ENCODE measurements around the gene CHIC2. TPM values are rescaled to one million over a fixed set of nuclear protein-coding genes. Genes with fewer than 3 reads are reported as not detected.

The CHIC2 gene
- polyA plus RNA-seq, 3 donors: 23.1 to 83.3 (median 73.4) TPM

DNA sequence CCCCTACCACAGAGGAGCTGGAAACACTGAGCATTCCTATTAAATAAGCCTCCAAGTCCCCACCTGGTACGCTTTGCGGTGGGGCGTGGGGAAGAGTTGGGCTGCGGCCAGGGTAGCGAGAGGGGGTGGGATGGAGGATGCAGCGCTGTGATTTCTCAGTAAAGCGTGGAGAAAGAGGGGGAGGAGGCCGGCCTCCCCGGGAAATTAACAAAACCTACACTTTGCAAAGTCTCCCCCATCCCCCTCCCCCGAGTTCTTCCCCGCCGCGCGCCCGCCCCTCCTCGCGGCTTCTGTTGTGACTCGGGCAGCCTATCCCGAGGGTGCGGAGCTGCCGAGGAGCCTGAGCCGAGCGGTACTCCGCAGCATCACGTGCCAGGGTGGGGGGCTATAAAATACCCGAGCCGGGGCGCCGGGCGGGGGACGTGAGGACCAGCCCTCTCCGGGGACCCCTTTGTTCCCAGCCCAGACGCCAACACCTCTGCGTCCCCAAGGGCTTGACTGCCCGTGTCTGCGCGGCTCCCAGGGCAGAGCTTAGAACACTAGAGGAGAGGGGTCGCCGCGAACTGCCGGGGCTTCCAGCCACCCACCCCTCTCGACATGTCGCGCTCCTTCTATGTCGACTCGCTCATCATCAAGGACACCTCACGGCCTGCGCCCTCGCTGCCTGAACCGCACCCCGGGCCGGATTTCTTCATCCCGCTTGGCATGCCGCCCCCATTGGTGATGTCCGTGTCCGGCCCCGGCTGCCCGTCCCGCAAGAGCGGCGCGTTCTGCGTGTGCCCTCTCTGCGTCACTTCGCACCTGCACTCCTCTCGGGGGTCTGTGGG lies 35.6 kb upstream of the CHIC2 start, which contains the start of gene GSX2:
Gene GSX2, plus strand, starts transcription at position 416 of the 827 bp plus-strand sequence. Its CDS starts 182 bp downstream, at position 598.
- Mint-ChIP-seq H3K4me1 (peaks cover 42% of the 10 kb centered on the region), H3K27ac (no peak within 1 kb of the TSS), H3K36me3 (peaks cover 0 to 8% of the 10 kb centered on the region in 2 donors), H3K27me3 (ENCODE audit: low read depth in 3 of 3) (peaks cover 98 to 100% (median 98%) of the 10 kb centered on the region in 3 donors), H3K9me3 (peaks cover 0 to 24% (median 4%) of the 10 kb centered on the region in 7 donors), H3K4me3 (peak within 1 kb of the TSS; percentile 64 to 88)
- Histone ChIP-seq H3K4me1 (ENCODE audit: control insufficient read depth in 1 of 2, insufficient read depth in 2 of 2, low read length in 2 of 2) (peaks cover 21 to 36% of the 10 kb centered on the region in 2 donors), H3K27me3 (ENCODE audit: control insufficient read depth in 2 of 2, insufficient read depth in 2 of 2, low read length in 2 of 2) (peaks cover 96 to 99% of the 10 kb centered on the region in 2 donors), H4K20me1 (ENCODE audit: insufficient read depth, low read length) (no peaks in the 10 kb centered on the region), H3K27ac (ENCODE audit: low read depth in 1 of 2, low read length in 2 of 2) (no peak within 1 kb of the TSS), H3K9me3 (replicated peaks in 1 of 2; ENCODE audit: control insufficient read depth in 1 of 2, insufficient read depth in 1 of 2, low read length in 2 of 2) (peaks cover 0 to 68% of the 10 kb centered on the region in 2 donors), H3K4me3 (replicated peaks in 1 of 3; ENCODE audit: low read depth in 2 of 3, low read length in 3 of 3) (peak within 1 kb of the TSS in 1 of 3 experiments; percentile 65), H3K79me2 (ENCODE audit: insufficient read depth, low read length) (no peaks in the 10 kb centered on the region), H2AFZ (ENCODE audit: insufficient read depth, low read depth, low read length, poor library complexity, severe bottlenecking) (peak within 1 kb of the TSS; percentile 58), H3K36me3 (replicated peaks in 1 of 2; ENCODE audit: control insufficient read depth in 1 of 2, insufficient read depth in 2 of 2, low read length in 2 of 2) (no peaks in the 10 kb centered on the region), H3K4me2 (replicated peaks; ENCODE audit: extremely low read depth, low read length, poor library complexity, severe bottlenecking) (peak within 1 kb of the TSS; percentile 69), H3K9ac (ENCODE audit: insufficient read depth, low read length, poor library complexity, severe bottlenecking) (peak within 1 kb of the TSS; percentile 25)
- 2% methylated on average over 49 of the region's 66 CpGs for WGBS (ENCODE audit: insufficient coverage)
- DNase-seq: no peak
- intact Hi-C loops (cut with micrococcal nuclease): no loop called here
- TF ChIP-seq, protein P1, sequence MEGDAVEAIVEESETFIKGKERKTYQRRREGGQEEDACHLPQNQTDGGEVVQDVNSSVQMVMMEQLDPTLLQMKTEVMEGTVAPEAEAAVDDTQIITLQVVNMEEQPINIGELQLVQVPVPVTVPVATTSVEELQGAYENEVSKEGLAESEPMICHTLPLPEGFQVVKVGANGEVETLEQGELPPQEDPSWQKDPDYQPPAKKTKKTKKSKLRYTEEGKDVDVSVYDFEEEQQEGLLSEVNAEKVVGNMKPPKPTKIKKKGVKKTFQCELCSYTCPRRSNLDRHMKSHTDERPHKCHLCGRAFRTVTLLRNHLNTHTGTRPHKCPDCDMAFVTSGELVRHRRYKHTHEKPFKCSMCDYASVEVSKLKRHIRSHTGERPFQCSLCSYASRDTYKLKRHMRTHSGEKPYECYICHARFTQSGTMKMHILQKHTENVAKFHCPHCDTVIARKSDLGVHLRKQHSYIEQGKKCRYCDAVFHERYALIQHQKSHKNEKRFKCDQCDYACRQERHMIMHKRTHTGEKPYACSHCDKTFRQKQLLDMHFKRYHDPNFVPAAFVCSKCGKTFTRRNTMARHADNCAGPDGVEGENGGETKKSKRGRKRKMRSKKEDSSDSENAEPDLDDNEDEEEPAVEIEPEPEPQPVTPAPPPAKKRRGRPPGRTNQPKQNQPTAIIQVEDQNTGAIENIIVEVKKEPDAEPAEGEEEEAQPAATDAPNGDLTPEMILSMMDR (IDR thresholded peaks at IDR 0.05): no peak

DNA sequence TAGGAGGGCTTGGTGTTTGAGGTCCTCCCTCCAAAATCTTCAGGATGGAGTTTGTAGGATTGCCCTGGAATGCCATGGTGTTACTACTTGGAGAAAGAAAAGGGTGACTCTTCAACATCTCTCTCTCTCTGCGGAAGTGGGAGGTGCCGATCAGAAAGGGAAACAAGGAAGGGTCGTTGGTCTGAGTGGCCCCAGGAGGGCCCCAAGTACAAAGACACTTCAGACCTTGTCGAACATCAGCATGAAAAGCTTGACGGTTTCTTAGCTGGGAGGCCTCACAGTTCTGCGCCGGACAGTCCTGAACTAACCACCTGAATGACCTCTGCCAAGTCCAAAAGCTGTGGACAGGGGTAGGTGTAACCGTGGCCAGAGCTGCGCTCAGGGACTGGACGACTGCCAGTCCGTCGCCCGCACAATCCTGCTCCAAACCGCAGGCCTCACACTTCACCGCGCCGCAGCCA lies 34.9 kb upstream of the CHIC2 start:
- TF ChIP-seq, protein P1 (IDR thresholded peaks at IDR 0.05): no peak
- intact Hi-C loops (cut with micrococcal nuclease): no loop called here
- Histone ChIP-seq H3K4me1 (ENCODE audit: control insufficient read depth in 1 of 2, insufficient read depth in 2 of 2, low read length in 2 of 2) (peaks cover 21 to 36% of the 10 kb centered on the region in 2 donors), H4K20me1 (ENCODE audit: insufficient read depth, low read length) (no peaks in the 10 kb centered on the region), H3K27me3 (ENCODE audit: control insufficient read depth in 2 of 2, insufficient read depth in 2 of 2, low read length in 2 of 2) (peaks cover 96 to 99% of the 10 kb centered on the region in 2 donors), H3K36me3 (replicated peaks in 1 of 2; ENCODE audit: control insufficient read depth in 1 of 2, insufficient read depth in 2 of 2, low read length in 2 of 2) (no peaks in the 10 kb centered on the region), H3K4me3 (replicated peaks in 1 of 3; ENCODE audit: low read depth in 2 of 3, low read length in 3 of 3) (peak overlapping the region in 1 of 3 experiments; percentile 65), H2AFZ (ENCODE audit: insufficient read depth, low read depth, low read length, poor library complexity, severe bottlenecking) (peak overlapping the region; percentile 58), H3K9ac (ENCODE audit: insufficient read depth, low read length, poor library complexity, severe bottlenecking) (peak overlapping the region; percentile 25), H3K27ac (ENCODE audit: low read depth in 1 of 2, low read length in 2 of 2) (no peak overlapping the region), H3K9me3 (replicated peaks in 1 of 2; ENCODE audit: control insufficient read depth in 1 of 2, insufficient read depth in 1 of 2, low read length in 2 of 2) (peaks cover 0 to 70% of the 10 kb centered on the region in 2 donors), H3K4me2 (replicated peaks; ENCODE audit: extremely low read depth, low read length, poor library complexity, severe bottlenecking) (peak overlapping the region; percentile 69), H3K79me2 (ENCODE audit: insufficient read depth, low read length) (no peaks in the 10 kb centered on the region)
- Mint-ChIP-seq H3K36me3 (peaks cover 0 to 8% of the 10 kb centered on the region in 2 donors), H3K4me3 (peak overlapping the region; percentile 64 to 88), H3K4me1 (peaks cover 37% of the 10 kb centered on the region), H3K27ac (no peak overlapping the region), H3K27me3 (ENCODE audit: low read depth in 3 of 3) (peaks cover 98 to 100% (median 98%) of the 10 kb centered on the region in 3 donors), H3K9me3 (peaks cover 0 to 27% (median 4%) of the 10 kb centered on the region in 7 donors)
- no peak for DNase-seq
- 0% methylated on average over 10 of the region's 17 CpGs for whole genome bisulfite sequencing (ENCODE audit: insufficient coverage)

Data from CD14-positive monocyte (primary cell).